Suppressor macrophage treated with lipopolysaccharide for 4 hours (primary cell): ENCODE results near the gene SNRNP200.
A peak's percentile ranks its signal among the peaks of the same experiment; 100 is the strongest.

Source experiments
- DNase-seq: peaks from one replicate; pipeline ENCODE4 v3.0.0-alpha.2; 2020

The SNRNP200 gene

DNA sequence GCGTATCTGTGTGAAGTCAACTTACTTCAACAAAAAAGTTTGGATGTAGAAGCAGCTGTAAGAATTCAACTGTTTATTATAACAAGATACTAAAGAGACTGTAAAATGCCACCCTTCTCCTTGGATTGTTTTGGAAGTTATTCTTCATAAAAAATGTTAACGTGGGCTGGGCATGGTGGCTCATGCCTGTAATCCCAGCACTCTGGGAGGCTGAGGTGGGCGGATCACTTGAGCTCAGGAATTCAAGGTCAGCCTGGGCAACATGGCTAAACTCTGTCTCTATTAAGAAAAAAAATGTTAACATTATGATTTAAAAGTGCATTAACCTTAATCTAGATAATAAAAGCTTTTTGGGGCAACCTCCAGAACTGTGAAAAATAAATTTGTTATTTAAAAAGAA lies 31.6 kb downstream of the SNRNP200 start:
- no peak for DNase-seq

DNA sequence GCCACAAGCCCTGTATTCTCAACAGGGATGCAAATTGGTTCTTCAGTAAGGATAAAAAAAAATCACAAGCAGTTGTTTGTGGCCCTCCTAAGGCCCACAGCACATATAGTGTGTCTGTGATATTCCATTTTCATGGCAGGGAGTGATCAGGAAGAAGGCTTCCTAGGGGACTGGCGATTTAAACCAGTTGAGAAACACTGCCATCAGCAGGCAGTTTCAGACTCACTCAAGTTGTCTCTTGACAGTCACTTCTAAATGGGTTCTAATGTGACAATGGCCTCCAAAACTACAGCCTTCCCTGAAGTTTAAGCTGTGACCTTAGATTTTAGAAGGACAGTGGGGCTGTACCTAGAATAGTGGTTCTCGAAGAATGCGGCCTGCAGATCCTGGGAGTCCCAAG lies 33.4 kb downstream of the SNRNP200 start:
- DNase-seq: no peak

DNA sequence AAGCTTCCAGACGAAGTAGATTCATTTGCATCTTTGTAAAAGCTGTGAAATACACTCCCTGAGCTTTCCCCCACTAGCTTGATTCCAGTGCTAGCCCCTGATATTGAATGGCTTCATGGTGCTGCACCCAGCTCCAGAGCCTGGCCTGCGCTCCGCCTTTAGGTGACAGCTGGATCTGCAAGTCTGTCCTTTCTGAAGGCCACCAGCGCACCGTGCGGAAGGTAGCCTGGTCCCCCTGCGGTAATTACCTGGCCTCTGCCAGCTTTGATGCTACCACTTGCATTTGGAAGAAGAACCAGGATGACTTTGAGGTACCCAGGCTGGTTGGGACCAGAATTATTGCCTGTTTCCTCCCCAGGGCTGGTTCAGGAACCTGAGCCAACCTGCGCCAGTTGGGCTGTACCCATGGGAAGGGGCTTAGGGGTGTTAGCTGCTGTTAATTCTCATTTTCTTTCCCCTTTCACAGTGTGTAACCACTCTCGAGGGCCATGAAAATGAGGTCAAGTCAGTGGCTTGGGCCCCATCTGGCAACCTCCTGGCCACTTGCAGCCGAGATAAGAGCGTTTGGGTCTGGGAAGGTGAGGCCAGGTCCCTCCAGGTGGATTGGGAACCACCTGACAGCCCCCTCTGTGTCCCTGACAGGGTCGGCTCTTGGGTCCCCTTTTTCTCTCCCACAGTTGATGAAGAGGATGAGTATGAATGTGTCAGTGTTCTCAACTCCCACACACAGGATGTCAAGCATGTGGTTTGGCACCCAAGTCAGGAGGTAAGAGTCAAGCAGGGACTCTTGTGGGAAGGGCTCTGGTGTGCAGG lies 38.0 kb downstream of the SNRNP200 start:
- DNase-seq: peak; percentile 51

DNA sequence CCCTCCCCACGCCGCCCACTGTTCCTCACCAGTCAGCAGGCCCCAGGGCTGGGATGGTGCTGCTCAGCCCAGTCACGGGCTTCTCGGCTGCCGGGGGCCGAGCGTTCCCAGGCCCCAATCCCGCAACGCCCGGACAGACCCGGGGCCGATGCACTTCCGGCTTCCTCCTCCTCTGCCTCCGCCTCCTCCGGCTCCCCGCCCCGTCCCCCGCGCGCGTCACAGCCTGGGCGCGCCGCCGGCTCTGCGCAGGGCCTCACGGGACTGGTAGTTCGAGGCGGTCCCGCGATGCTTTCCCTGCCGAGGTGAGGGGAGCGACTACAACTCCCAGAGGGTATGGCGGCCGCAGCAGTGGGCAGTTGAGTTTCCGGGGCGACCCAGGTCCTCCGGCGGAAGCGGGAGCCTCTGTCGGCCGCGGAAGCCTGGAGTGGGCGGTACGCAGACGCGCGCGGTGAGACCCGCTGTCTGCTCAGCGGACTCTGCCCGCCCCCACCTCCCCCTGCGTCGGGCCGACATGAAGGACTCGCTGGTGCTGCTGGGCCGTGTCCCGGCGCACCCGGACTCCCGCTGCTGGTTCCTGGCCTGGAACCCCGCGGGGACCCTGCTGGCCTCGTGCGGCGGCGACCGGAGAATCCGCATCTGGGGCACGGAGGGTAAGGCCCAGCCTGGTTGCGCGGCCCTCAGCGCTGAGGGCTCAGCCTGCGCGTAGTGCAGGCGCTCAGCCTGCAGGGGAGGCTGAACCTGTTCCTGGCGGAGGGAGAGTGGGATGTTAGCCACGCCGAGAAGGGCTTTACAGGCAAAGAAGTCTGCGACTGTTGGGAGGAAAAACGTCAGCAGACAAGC lies 39.3 kb downstream of the SNRNP200 start, which contains the start of the genes CIAO1 and TMEM127:
TSS of gene CIAO1 (plus strand) at position 386 of the 840 bp plus-strand sequence. CDS start at position 512, 126 bp downstream.
TSS of gene TMEM127 (minus strand) at position 158 of the 840 bp plus-strand sequence. CDS start 616 bp downstream, outside the sequence.
- DNase-seq: peak; percentile 99

DNA sequence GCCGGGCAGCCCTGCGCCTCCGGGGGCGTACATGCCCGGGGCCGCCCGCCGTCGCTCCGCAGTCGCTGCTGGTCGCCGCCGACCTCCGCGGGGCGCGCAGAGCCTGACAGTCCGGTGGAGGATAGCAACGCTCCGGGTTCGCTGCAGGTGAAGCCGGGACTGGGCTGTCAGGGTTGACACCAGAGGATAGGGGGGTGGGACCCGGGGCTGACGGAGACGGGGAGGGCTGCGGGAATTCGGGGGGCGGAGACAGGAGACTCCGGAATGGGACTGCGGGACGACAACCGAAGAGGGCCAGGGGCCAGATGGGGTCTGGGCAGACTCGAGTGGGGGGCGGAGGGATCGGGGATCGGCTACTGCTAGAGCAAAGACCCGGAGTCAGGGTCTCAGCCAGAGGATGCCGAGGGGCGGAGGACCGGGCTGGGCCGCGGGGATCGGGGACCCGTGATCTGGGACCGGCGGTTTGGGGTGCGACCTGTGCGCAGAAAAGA lies 40.0 kb downstream of the SNRNP200 start:
- peak; percentile 27 for DNase-seq

DNA sequence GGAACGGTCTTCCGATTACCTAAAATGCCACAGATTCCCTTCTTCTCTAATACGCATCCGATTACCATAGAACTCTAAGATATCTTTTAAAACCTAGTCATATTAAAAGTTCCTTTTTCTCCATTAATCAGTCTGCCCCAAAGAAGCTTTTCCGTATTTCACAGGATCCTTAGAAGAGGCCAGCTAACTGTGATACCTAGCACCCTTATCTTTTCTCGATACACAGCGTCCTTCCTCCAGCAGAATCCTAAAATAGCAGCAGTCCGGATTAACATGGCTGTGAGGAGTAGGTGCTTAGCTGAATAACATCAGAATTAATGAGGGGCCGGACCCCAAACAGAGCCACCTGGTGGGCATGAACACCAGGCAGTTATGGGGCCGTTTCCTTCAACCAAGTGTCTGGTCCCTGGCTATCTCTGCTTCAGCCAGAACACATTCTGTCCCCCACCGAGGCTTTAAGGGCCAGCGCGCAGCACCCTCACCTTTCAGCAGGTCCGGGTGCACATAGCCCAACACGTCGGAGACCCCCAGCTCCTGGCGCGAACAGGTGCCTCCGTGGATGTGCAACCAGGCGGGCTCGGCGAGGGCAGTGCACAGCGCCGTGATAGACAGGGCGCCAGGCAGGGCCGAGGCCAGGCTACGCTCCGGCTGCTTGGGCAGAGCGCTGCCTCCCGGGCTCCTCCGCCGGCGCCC lies 40.5 kb downstream of the SNRNP200 start:
- peak; percentile 50 for DNase-seq

DNA sequence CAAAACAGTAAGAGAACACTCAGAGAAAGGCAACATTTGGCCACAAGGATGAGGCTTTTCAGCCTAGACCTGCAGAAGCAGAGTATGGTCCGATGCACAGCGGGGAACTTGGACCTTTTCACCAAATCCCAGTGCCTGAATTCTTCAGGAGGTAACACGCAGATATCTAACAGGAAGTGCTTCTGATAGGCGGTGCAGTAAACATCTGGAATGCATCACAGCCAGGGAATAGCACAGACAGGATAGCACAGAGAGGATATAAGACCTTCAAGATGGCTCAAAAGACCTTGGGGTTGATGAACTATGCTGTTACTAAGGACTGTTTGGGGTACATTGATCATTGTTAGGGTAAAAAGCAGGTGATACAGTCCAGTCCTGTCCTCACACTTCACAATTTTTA lies 41.3 kb downstream of the SNRNP200 start:
- DNase-seq: no peak

DNA sequence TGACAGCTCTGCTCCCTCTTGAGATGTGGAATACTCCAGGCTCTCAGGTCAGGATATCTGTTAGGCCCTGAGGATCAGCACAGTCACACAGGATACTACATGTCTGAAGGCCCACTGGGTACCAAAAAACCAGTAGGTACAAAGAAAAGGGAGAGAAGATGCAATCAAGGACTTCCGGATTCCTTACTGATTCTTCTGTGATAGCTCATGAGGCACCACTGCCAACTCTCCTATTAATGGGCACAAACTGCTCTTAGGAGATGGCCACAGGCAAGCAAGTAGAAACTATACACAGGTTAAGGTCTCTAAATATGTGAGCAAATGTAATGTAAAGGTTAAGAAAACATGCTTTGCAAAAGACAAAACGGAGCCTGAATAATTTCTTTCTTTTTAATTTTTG lies 43.0 kb downstream of the SNRNP200 start:
- no peak for DNase-seq

DNA sequence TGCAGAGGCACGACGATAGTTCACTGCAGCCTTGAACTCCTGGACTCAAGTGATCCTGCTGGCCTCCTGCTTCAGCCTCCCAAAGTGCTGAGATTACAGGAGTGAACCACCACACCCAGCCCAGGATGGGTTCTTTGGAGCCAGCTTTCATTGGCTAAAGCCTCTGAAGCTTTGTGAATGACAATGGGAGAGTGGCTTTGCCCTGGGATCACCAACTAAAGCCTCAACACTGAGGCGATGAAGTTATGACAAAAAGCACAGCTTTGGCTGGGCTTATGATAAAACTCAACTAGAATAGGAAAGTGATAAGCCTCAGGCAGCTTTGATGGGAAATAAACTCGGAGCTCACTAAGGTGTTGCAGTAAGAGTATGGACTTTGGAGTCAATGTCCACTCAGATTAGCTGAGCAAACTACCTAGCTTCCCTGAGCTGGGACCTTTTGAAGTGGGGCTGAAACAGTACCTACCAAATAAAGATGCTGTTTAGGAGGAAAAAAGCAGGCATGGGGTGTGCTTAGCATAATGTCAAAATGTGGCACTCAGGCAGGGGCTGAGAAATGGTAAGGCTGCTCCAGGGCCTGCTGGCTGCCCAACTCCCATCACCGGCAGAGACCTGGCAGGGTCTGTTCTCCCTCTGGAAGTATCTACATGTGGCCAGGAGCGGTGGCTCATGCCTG lies 43.9 kb downstream of the SNRNP200 start:
- DNase-seq: no peak

DNA sequence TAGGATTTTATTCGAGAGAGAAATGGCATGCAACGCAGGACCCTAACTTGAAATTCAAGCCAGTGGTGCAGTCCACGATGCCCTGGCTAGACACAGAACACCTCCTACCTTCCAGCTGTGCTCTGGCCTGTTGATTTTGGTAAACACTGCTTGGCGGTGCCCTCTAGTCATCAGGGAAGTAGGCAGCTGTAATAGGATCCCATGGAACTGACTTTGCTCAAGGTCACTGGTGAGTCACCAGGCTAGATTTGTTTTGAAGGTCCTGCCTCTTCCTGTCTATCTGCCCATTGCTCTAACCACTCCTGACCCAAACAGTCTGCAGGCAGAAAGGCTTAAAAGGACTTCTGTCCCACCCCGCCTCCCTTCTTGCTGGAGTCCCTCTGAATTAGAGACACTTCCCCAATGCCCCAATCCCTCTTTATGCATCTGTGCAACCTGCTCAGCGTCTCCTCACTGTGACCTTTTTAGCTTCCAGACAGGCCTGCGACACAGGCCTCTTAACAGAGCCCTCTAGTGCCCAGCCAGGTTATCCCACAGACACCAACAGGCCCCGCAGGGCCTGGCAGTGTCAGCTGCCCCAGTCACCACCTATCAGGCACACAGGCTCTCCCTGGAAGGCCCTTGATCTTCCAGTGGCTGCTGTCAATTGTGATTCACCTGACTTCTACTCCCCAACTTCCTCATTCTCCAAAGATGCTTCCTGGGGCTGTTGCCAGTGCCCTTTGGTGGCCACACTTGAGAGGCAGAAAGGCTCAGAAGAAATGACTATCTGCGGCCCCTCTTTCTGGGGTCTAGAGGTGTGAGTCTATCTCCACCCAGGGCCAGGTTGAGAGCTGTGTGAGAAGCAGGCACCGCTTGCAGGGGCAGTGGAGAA lies 44.7 kb downstream of the SNRNP200 start:
- peak; percentile 83 for DNase-seq

DNA sequence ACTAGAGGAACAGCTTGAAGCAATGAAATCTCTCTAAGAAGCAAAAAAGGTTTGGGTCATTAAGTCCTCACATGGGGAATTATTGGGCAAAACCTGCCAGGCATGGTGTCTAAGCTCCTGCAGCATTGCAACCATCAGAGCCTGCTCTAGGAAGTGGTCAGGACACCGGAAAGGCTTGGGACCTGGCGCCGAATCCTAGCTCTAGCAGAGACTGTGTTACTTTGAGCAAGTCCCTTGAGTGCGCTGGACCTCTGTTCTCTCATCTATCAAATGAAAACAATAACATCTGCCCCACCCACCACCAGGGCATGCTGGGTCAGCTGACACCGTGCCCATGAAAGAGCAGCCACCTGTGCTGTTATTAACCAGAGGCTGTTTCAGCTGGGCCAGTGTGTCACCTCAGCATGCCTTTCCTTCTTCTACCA lies 45.8 kb downstream of the SNRNP200 start:
- DNase-seq: no peak

DNA sequence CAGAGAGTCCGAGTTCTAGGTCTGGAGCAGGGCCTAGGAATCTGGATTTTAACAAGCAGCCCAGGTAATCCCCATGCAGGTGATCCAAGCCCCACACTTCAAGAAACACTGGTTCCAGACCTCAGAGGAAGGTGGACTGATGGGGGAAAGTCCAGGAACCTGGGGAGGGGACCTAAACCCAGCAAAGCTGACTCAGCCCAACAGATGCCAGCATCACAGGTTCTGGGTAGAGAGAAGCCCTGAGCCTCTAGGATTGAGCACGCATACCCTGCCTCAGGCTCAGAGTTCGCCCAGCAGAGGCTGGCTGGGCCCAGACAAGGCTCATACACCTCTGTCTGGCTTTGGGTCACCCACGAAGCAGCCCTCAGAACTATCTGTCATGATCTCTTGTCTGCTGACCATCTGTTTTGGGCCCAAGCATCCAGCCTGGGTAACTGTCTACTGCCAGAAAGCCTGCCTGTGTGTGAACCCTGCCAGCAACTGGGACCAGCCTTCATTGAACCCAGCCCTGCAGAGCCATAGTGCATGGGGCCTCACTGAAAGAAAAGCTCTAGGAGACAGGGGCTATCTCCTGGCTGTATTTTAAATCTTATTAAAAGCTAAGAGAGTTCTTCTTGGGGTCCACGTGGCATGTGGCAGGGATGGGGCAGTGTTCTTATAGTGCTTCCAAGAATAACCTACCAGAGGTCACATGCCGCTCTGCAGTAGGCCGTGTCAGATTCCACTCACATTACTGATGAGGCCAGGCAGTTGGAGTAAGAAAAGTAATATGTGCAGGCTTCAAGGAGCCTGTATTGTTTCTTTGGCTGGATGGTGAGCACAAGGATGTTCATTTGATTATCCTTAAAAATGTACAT lies 47.0 kb downstream of the SNRNP200 start:
- DNase-seq: no peak

DNA sequence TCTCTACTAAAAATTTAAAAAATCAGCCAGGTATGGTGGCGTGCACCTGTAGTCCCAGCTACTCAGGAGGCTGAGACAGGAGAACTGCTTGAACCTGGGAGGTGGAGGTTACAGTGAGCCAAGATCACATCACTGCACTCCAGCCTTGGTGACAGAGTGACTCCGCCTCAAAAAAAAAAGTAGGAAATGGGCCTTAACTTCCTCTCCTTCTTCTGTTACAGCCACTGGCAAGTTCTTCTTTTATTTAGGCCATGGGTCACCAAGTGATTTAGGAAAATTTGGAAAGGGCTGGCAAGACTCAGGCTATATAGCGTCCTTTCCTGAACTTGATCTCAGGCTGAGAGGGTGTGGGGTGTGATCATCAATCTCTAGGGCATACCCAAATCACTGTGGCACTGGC lies 47.6 kb downstream of the SNRNP200 start:
- DNase-seq: peak; percentile 77

DNA sequence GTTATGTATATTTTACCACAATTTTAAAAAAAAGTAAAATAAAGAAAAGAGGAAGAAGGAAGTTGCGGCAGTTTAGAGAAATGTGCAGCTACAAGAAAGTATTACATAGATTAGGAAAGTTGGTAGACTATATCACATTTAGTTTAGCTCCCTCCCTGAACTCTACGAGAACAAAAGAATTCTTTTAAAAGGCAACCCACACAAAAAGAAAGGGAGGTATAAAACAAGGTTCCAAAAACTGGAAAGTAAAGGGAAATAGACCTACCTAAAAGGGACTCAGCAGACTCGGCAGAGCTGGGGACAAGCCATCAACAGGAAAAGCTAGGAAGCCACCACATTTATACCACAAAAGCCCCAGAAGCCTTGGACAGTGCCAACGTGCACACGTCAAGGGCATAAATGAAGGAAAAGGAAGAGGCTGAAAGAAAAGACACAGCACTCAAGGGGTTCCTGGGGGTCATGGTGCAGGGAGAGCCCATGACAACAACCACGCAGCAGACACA lies 48.7 kb downstream of the SNRNP200 start:
- peak; percentile 40 for DNase-seq

DNA sequence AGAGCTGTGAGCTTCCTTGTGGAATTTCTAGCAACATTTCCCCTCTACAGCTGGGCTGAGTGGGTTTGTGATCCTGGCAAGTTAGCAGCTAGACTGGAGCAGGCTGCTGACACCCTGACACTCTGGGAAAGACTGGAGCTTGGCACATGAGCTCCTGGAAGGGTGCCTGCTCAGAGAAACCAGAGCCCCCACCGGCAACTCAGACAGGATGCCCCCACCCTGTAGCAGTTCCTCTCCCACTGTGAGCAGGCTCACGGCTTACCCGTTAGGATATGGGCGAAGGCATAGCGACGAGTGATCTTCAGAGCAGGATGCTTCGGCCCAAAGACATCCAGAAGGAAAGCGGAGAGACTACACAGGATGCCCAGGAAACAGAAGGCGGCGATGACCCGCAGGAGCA lies 50.8 kb downstream of the SNRNP200 start:
- DNase-seq: no peak

DNA sequence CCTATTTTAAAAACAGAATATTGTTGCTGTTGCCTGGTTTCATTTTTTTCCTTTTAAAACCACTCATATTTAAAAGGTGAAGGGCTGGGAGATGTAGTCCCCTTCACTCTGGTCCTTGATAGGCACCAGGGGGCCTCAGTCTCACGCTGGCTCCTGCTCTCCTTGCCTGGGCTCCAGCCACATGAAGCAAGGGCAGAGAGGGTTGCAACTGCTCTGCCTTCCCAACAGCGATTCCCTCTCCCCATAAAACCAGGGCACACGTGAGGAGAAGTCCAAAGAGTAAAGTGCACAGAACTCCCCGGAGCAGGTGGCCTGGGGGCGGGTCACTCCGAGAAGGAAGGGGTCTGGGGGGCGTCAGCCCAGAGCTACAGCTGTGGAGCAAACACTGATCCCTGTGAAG lies 52.3 kb downstream of the SNRNP200 start:
- DNase-seq: no peak

DNA sequence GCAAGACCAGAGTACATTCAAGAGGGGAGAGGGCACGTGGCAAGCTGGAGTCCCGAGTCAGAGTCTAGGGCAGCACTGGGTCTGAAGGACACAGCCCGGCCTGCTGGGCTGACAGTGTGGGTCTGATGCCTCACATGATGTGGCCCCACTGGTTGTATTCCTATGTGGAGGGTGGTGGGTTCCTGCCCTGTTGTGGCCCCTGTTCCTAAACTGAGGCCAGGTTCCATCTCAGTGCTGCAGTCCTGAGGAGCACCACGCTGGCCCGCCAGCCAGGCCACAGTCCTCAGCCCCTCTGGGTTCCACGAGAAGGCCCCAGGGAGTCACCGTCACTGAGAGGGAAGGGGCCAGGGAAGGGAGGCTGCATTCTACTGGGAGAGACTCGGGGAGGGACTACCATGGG lies 52.8 kb downstream of the SNRNP200 start:
- no peak for DNase-seq

DNA sequence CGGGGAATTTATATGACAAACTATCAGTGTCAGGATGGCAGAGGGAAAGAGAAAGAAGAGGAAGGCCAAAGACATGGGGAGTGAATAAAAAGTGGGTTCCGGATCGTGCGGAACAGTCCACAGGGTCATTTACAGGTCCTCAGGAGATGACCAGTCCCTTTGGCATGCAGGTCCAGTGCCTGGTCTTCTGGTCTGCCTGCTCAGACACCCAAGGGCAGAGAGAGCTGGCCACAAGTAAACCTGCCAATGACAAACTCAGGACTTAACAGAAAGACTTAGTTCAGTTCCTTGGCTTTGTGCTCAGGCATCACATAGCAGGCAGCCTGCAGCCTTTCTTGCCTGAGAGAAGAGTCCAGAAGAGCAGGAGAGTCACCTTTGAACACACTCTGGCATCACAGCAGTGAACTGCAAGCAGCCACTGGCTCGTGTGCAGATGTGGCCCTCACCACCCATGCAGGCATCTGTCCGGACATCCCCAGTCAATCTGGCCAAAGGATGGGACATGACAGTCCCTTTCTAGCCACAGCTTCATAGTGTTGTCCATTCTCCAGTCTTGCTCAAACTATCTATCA lies 53.5 kb downstream of the SNRNP200 start:
- peak; percentile 80 for DNase-seq

DNA sequence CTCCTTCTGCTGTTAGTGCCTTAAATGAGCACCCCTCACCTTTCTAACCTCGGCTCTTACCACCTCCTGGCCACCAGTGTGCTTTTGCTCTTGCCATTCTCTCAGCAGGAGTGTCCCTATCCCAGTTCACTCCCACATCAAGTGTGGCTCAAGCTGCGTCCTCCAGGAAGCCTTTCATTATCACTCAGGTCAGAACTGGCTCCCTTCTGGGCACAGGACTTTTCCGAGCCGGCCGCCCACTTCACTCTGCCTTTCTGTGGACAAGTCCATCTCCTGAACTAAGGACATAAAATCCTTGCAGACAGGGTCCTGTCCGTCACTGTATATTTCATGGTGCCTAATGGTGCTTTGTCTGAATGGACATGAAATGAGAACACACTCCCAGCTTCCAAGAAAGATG lies 55.2 kb downstream of the SNRNP200 start:
- DNase-seq: no peak

DNA sequence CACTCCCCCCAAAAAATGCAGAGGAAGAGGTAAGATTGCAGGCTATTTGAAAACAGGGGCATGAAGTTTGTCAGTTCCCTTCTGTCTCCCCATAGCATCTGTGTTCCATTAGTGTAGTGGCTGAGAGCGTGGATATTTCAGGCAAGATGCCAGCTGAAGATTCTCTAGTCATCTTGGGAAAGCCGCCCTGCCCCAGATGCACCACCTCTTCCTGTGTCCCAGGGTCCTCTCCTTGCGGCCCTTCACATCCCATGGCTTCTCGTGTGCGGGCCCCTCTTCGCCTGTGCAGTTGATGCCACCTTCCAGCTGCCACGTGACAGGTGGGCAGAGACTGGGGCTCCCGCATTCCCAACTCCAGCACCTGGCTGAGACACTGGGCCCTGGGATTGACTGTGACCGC lies 55.7 kb downstream of the SNRNP200 start:
- DNase-seq: no peak
